Small intestine (tissue), 7 donors: ENCODE measurements around the gene TTLL7. TPM values are rescaled to one million over a fixed set of nuclear protein-coding genes. Genes with fewer than 3 reads are reported as not detected.

ENCODE experiments used
- DNase-seq, 2 donors: peaks; one replicate each; pipeline versions ENCODE4 v3.0.0 to v3.0.0-alpha.2; 2013
- FAIRE-seq: peaks from 2 replicates; lab custom pipeline; 2012; peaks lifted over from hg19 to GRCh38; lab: Jason Lieb, UNC
- H3K27ac ChIP-seq, 3 donors: one replicate each; pipeline ENCODE4 v1.5.1; 2013; ENCODE audit warnings: low read length in 2 of 3, mild to moderate bottlenecking in 2 of 3, control low read depth in 1 of 3, inconsistent platforms in 1 of 3, low read depth in 1 of 3, moderate library complexity in 1 of 3
- H3K27me3 ChIP-seq, 3 donors: one replicate each; pipeline ENCODE4 v1.6.1; 2013; ENCODE audit warnings: low read length in 3 of 3, inconsistent platforms in 1 of 3; ENCODE audit not compliant: control insufficient read depth in 3 of 3, insufficient read depth in 3 of 3
- H3K36me3 ChIP-seq, 3 donors: one replicate each; pipeline ENCODE4 v1.6.1; 2013; ENCODE audit warnings: low read length in 3 of 3, inconsistent platforms in 1 of 3, low read depth in 1 of 3, mild to moderate bottlenecking in 1 of 3, moderate library complexity in 1 of 3; ENCODE audit not compliant: control insufficient read depth in 3 of 3, insufficient read depth in 2 of 3
- H3K4me1 ChIP-seq, 3 donors: one replicate each; pipeline ENCODE4 v1.6.1; 2013; ENCODE audit warnings: low read length in 2 of 3, inconsistent platforms in 1 of 3, low read depth in 1 of 3, mild to moderate bottlenecking in 1 of 3, moderate library complexity in 1 of 3; ENCODE audit not compliant: control insufficient read depth in 3 of 3, insufficient read depth in 2 of 3
- H3K4me3 ChIP-seq, 3 donors: one replicate each; pipeline ENCODE4 v1.5.1; 2013; ENCODE audit warnings: low read length in 3 of 3, control low read depth in 1 of 3, inconsistent platforms in 1 of 3, low read depth in 1 of 3, mild to moderate bottlenecking in 1 of 3, moderate library complexity in 1 of 3
- H3K9me3 ChIP-seq, 2 donors: one replicate each; pipeline ENCODE4 v1.6.1; 2013; ENCODE audit warnings: low read depth in 1 of 2, low read length in 1 of 2; ENCODE audit not compliant: control insufficient read depth in 2 of 2, insufficient read depth in 1 of 2
- WGBS, 3 donors: extraction: QIAGEN DNeasy Blood & Tissue Kit; methylation state at CpG; one replicate each; pipeline ENCODE4 v1.1.7; 2013; 5-methylcytosine and 5-hydroxymethylcytosine counted together
- polyA plus RNA-seq, 4 donors: library from polyadenylated mRNA; stranded (reverse) in 3 of 4; unstranded in 1 of 4; fragments of 200-250 nt in 3 of 4; fragments of 120-200 nt in 1 of 4; gene quantifications; one replicate each; pipeline versions ENCODE4 v1.2.1 to v1.2.3, GENCODE V29; 2013
- donor health status: healthy with polysubstance abuse.
- donor health status: control.
- donor health status: control.
- donor health status: Bipolar disorder and iron deficiency.
- donor health status: healthy.

Gene TTLL7
- polyA plus RNA-seq, 4 donors = 0.54 to 1.8 (median 1.6) TPM; not detected in 1

DNA sequence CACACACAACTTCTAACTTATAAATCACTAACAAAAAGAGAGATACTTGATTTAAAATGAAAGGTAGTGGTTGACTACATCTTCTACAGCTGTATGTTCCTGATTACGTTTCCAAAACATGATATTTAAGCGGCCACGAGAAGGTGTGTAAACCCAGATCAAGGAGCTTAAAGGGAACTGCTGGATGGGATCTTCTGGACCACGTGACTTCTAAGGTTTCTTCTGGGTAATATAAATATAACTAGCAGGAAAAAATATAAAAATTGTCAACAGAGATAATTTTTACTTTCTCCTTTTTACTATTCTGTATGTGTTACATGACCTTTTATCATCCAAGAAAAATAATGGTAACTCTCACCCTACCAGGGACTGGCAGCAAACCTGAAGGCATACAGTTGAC, 66.2 kb downstream of the TTLL7 start:
- Histone ChIP-seq H3K27me3 (no peaks in the 10 kb centered on the region), H3K4me3 (no peak overlapping the region), H3K27ac (no peak overlapping the region), H3K9me3 (no peaks in the 10 kb centered on the region), H3K36me3 (no peaks in the 10 kb centered on the region), H3K4me1 (no peaks in the 10 kb centered on the region)
- DNase-seq = no peak
- FAIRE-seq = no peak
- 81 to 91% (median 88%) methylated on average over 4 of the region's 4 CpGs for WGBS, 3 donors

DNA sequence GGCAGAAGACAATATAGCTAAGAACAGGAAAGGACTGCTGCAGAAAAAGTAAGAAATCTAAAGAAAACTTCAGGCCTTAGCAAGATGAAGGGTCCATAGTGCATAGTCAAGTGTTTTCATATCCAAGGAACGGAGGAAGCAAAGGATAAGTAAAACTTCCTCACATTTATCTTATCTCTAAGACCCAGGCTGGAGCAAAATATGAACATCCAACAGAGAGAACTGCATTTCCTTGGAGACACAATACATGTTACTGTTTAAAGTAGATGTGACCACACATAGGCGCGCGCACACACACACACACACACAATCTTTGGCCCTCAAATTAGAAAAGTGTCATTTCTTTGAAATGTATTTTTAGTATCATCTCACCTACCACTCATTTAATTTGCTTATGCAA, 66.7 kb downstream of the TTLL7 start:
- Histone ChIP-seq H3K4me1 (no peaks in the 10 kb centered on the region), H3K36me3 (no peaks in the 10 kb centered on the region), H3K27ac (no peak overlapping the region), H3K27me3 (no peaks in the 10 kb centered on the region), H3K9me3 (no peaks in the 10 kb centered on the region), H3K4me3 (no peak overlapping the region)
- FAIRE-seq (no peak), DNase-seq (no peak)
- WGBS, 3 donors = 85 to 92% (median 85%) methylated on average over 4 of the region's 4 CpGs

GRCh38 chr1:83931658-83932253, 67.2 kb downstream of the TTLL7 start:
- FAIRE-seq (peak; percentile 91), DNase-seq (peak; percentile 52 to 56)
- Histone ChIP-seq H3K36me3 (no peaks in the 10 kb centered on the region), H3K4me3 (no peak overlapping the region), H3K4me1 (no peaks in the 10 kb centered on the region), H3K27me3 (no peaks in the 10 kb centered on the region), H3K27ac (no peak overlapping the region), H3K9me3 (no peaks in the 10 kb centered on the region)
- 3 to 5% (median 3%) methylated on average over 2 of the region's 2 CpGs for WGBS, 3 donors

- WGBS, 3 donors = 86 to 100% (median 90%) methylated on average over 1 of the region's 1 CpG
- no peaks in the 10 kb centered on the region for H3K4me1 ChIP-seq
- H3K27me3 ChIP-seq = no peaks in the 10 kb centered on the region
- no peaks in the 10 kb centered on the region for H3K36me3 ChIP-seq
- H3K4me3 ChIP-seq = no peak overlapping the region
- FAIRE-seq (no peak), DNase-seq (no peak)
- no peak overlapping the region for H3K27ac ChIP-seq
- H3K9me3 ChIP-seq = no peaks in the 10 kb centered on the region
These were observed 69.7 kb downstream of the TTLL7 start for GRCh38 chr1:83929184-83929583.

DNA sequence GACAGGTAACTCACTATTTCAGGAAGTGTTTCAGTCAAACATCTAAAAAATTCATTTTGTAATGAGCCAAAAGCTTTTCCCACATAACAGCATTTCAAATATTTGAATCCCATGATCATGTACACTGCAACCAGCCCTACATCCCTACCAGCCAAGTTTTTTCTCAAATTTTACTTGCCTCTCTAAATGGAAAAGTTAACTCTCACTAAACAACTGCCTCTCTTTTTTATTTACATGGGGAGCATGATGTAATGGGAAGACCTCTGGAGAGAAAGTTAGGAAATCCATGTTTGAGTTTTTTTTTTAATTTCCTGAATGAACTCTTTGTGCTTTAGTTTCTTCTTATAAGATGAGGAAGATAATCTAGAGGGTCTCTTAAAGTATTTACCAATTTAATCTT, 70.5 kb downstream of the TTLL7 start:
- Histone ChIP-seq H3K36me3 (no peaks in the 10 kb centered on the region), H3K27me3 (no peaks in the 10 kb centered on the region), H3K27ac (no peak overlapping the region), H3K4me1 (no peaks in the 10 kb centered on the region), H3K9me3 (no peaks in the 10 kb centered on the region), H3K4me3 (no peak overlapping the region)
- FAIRE-seq = no peak
- DNase-seq = no peak

- FAIRE-seq (no peak), DNase-seq (no peak)
- Histone ChIP-seq H3K27ac (no peak overlapping the region), H3K9me3 (no peaks in the 10 kb centered on the region), H3K27me3 (no peaks in the 10 kb centered on the region), H3K4me1 (no peaks in the 10 kb centered on the region), H3K36me3 (no peaks in the 10 kb centered on the region), H3K4me3 (no peak overlapping the region)
- WGBS, 3 donors = 62 to 91% (median 65%) methylated on average over 1 of the region's 1 CpG
These were observed 71.2 kb downstream of the TTLL7 start for GRCh38 chr1:83927701-83928100.

GRCh38 chr1:83927061-83927460, 71.9 kb downstream of the TTLL7 start:
- no peak overlapping the region for H3K27ac ChIP-seq
- H3K4me1 ChIP-seq = no peaks in the 10 kb centered on the region
- no peak for FAIRE-seq

GRCh38 chr1:83923553-83923952, 75.4 kb downstream of the TTLL7 start:
- H3K27ac ChIP-seq = no peak overlapping the region
- H3K9me3 ChIP-seq = peaks cover 0 to 2% of the 10 kb centered on the region in 2 donors
- WGBS, 3 donors = 54 to 76% (median 58%) methylated on average over 2 of the region's 2 CpGs
- H3K4me1 ChIP-seq = no peaks in the 10 kb centered on the region
- FAIRE-seq (no peak), DNase-seq (no peak)
- H3K27me3 ChIP-seq = no peaks in the 10 kb centered on the region
- H3K4me3 ChIP-seq = no peak overlapping the region
- H3K36me3 ChIP-seq = no peaks in the 10 kb centered on the region

More at GRCh38 chr1:83927061-83927460, 71.9 kb downstream of the TTLL7 start:
- DNase-seq = no peak
- H3K9me3 ChIP-seq = no peaks in the 10 kb centered on the region
- H3K4me3 ChIP-seq = no peak overlapping the region
- no peaks in the 10 kb centered on the region for H3K36me3 ChIP-seq
- no peaks in the 10 kb centered on the region for H3K27me3 ChIP-seq

DNA sequence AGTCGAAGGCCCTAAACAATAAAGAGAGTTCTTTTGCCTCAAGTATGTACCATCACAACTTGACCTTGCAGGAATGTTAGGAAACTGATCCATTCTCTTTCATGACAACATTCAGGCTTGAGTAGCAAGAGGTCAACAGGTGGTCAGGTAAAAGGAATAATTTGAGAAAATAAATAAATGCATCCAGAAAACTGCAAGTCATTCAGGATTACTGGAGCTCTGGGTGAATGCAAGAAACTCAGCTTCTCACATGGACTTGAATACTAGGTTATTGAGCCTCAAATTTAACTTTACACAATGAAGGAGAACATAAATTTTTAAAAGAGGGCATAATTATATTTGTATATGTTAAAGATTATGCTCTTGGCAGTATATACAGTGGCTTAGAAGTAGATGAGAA, 76.5 kb downstream of the TTLL7 start:
- Histone ChIP-seq H3K4me1 (no peaks in the 10 kb centered on the region), H3K36me3 (no peaks in the 10 kb centered on the region), H3K27me3 (no peaks in the 10 kb centered on the region), H3K9me3 (peaks cover 0 to 2% of the 10 kb centered on the region in 2 donors), H3K27ac (no peak overlapping the region), H3K4me3 (no peak overlapping the region)
- FAIRE-seq (no peak), DNase-seq (no peak)
- 52 to 88% (median 73%) methylated on average over 1 of the region's 1 CpG for WGBS, 3 donors
